ENCODE data around the gene MEGF9. TPM values are rescaled to one million over a fixed set of nuclear protein-coding genes. Genes with fewer than 3 reads are reported as not detected.
A peak's percentile ranks its signal among the peaks of the same experiment; 100 is the strongest.

The MEGF9 gene
- total RNA-seq, 1 donor from 2014 or later = 20.6 TPM

GRCh38 chr9:120571443-120572257 is 142.6 kb downstream of the MEGF9 start:
- Mint-ChIP-seq H3K4me3 (ENCODE audit: unreplicated experiment) (no peak overlapping the region), H3K36me3 (ENCODE audit: low read depth) (peaks cover 24% of the 10 kb centered on the region), H3K27ac (ENCODE audit: unreplicated experiment) (peak overlapping the region; percentile 37), H3K9me3 (ENCODE audit: low read depth) (no peaks in the 10 kb centered on the region), H3K4me1 (ENCODE audit: low read depth) (no peaks in the 10 kb centered on the region), H3K27me3 (ENCODE audit: low read depth) (no peaks in the 10 kb centered on the region)
- no peak for TF ChIP-seq CTCF (IDR thresholded peaks at IDR 0.05)
- no peak for DNase-seq (ENCODE audit: low spot score)

GRCh38 chr9:120570296-120570695 is 144.0 kb downstream of the MEGF9 start:
- TF ChIP-seq CTCF (IDR thresholded peaks at IDR 0.05) = no peak
- Mint-ChIP-seq H3K27ac (ENCODE audit: unreplicated experiment) (no peak overlapping the region), H3K27me3 (ENCODE audit: low read depth) (no peaks in the 10 kb centered on the region), H3K9me3 (ENCODE audit: low read depth) (no peaks in the 10 kb centered on the region), H3K4me1 (ENCODE audit: low read depth) (no peaks in the 10 kb centered on the region), H3K4me3 (ENCODE audit: unreplicated experiment) (no peak overlapping the region), H3K36me3 (ENCODE audit: low read depth) (peaks cover 27% of the 10 kb centered on the region)
- DNase-seq (ENCODE audit: low spot score) = no peak

GRCh38 chr9:120569556-120569955 is 144.7 kb downstream of the MEGF9 start:
- H3K27me3 Mint-ChIP-seq (ENCODE audit: low read depth) = no peaks in the 10 kb centered on the region
- no peak overlapping the region for H3K27ac Mint-ChIP-seq (ENCODE audit: unreplicated experiment)
- no peak overlapping the region for H3K4me3 Mint-ChIP-seq (ENCODE audit: unreplicated experiment)
- no peaks in the 10 kb centered on the region for H3K9me3 Mint-ChIP-seq (ENCODE audit: low read depth)
- no peaks in the 10 kb centered on the region for H3K4me1 Mint-ChIP-seq (ENCODE audit: low read depth)
- DNase-seq (ENCODE audit: low spot score) = no peak
- TF ChIP-seq CTCF (IDR thresholded peaks at IDR 0.05) = peak; percentile 16
- peaks cover 30% of the 10 kb centered on the region for H3K36me3 Mint-ChIP-seq (ENCODE audit: low read depth)

GRCh38 chr9:120568816-120569215 is 145.5 kb downstream of the MEGF9 start:
- H3K27ac Mint-ChIP-seq (ENCODE audit: unreplicated experiment) = no peak overlapping the region
- no peaks in the 10 kb centered on the region for H3K4me1 Mint-ChIP-seq (ENCODE audit: low read depth)
- H3K9me3 Mint-ChIP-seq (ENCODE audit: low read depth) = no peaks in the 10 kb centered on the region
- no peak for DNase-seq (ENCODE audit: low spot score)
- no peaks in the 10 kb centered on the region for H3K27me3 Mint-ChIP-seq (ENCODE audit: low read depth)
- no peak overlapping the region for H3K4me3 Mint-ChIP-seq (ENCODE audit: unreplicated experiment)
- H3K36me3 Mint-ChIP-seq (ENCODE audit: low read depth) = peaks cover 30% of the 10 kb centered on the region
- no peak for TF ChIP-seq CTCF (IDR thresholded peaks at IDR 0.05)

- peaks cover 31% of the 10 kb centered on the region for H3K36me3 Mint-ChIP-seq (ENCODE audit: low read depth)
- no peak overlapping the region for H3K27ac Mint-ChIP-seq (ENCODE audit: unreplicated experiment)
- no peak overlapping the region for H3K4me3 Mint-ChIP-seq (ENCODE audit: unreplicated experiment)
- no peaks in the 10 kb centered on the region for H3K27me3 Mint-ChIP-seq (ENCODE audit: low read depth)
- no peak for TF ChIP-seq CTCF (IDR thresholded peaks at IDR 0.05)
- DNase-seq (ENCODE audit: low spot score) = no peak
- no peaks in the 10 kb centered on the region for H3K4me1 Mint-ChIP-seq (ENCODE audit: low read depth)
- H3K9me3 Mint-ChIP-seq (ENCODE audit: low read depth) = no peaks in the 10 kb centered on the region
Measured at GRCh38 chr9:120567874-120568273, 146.4 kb downstream of the MEGF9 start.

Data from chondrocyte (in vitro differentiated cells).